Kidney (tissue), 14 donors: ENCODE measurements around the gene RHOT2. TPM values are rescaled to one million over a fixed set of nuclear protein-coding genes. Genes with fewer than 3 reads are reported as not detected.
A peak's percentile ranks its signal among the peaks of the same experiment; 100 is the strongest.

Source experiments
- DNase-seq, 5 donors: peaks; one replicate each; pipeline ENCODE4 v3.0.0-alpha.2; 2013 to 2020
- FAIRE-seq: peaks from 2 replicates; lab custom pipeline; 2012; peaks lifted over from hg19 to GRCh38; lab: Jason Lieb, UNC
- H3K27ac ChIP-seq, 2 donors: one replicate each; pipeline ENCODE4 v1.7.0; 2013; ENCODE audit warnings: low read depth in 2 of 2, low read length in 2 of 2, inconsistent platforms in 1 of 2
- H3K27me3 ChIP-seq: one replicate; pipeline ENCODE4 v1.7.1; 2013; ENCODE audit warnings: low read length, inconsistent platforms; ENCODE audit not compliant: control insufficient read depth, insufficient read depth
- H3K36me3 ChIP-seq, 3 donors: one replicate each; pipeline versions ENCODE4 v1.7.0 to v1.7.1; 2013; ENCODE audit warnings: low read length in 3 of 3, control low read depth in 1 of 3, inconsistent platforms in 1 of 3; ENCODE audit not compliant: insufficient read depth in 3 of 3, control insufficient read depth in 2 of 3
- H3K4me1 ChIP-seq, 3 donors: one replicate each; pipeline versions ENCODE4 v1.7.0 to v1.7.1; 2013; ENCODE audit warnings: low read length in 3 of 3, inconsistent platforms in 1 of 3, low read depth in 1 of 3; ENCODE audit not compliant: control insufficient read depth in 2 of 3, insufficient read depth in 2 of 3
- H3K4me3 ChIP-seq, 3 donors: one replicate each; pipeline versions ENCODE4 v1.7.0 to v1.8.1; 2013; ENCODE audit warnings: low read length in 3 of 3, control low read depth in 1 of 3, inconsistent platforms in 1 of 3
- H3K9ac ChIP-seq, 3 donors: one replicate each; pipeline versions ENCODE4 v1.7.0 to v1.7.1; 2013; ENCODE audit warnings: low read length in 3 of 3, control low read depth in 1 of 3, inconsistent platforms in 1 of 3
- H3K9me3 ChIP-seq, 3 donors: one replicate each; pipeline versions ENCODE4 v1.7.0 to v1.7.1; 2013; ENCODE audit warnings: low read length in 3 of 3, control low read depth in 1 of 3, inconsistent platforms in 1 of 3; ENCODE audit not compliant: control insufficient read depth in 2 of 3, insufficient read depth in 1 of 3
- intact Hi-C: fragments of 100-400 bp; cut with DNase I; formaldehyde crosslinking; loops from one replicate; pipeline ENCODE4 v1.11.1; 2022
- polyA plus RNA-seq: library from polyadenylated mRNA; stranded (reverse); fragments of 350-450 nt; fragmentation: Illumina TruSeq; extraction: RNeasy Lipid Tissue Mini Kit (QIAGEN cat#74804); gene quantifications from one replicate; pipeline ENCODE4 v1.2.3, GENCODE V29; 2014; ENCODE audit warnings: low read depth, low replicate concordance; ENCODE audit not compliant: insufficient read depth
- total RNA-seq: library from RNA; stranded (reverse); fragmentation: NEBNext Ultra II Directional; extraction: Animal tissue kit (Norgen Biotek cat#: 25700); gene quantifications from one replicate; pipeline ENCODE4 v1.2.1, GENCODE V29; 2021
- TF ChIP-seq, protein P1 (sequence below): IDR thresholded peaks from 3 replicates; pipeline ENCODE4 v1.5.1; 2012; ENCODE audit warnings: mild to moderate bottlenecking, moderate library complexity, borderline replicate concordance; ENCODE audit not compliant: insufficient read depth; ENCODE audit errors: extremely low read depth
- donor health status: control.
- donor health status: control.
- donor health status: control.
- donor health status: control.
- donor health status: control.
- donor health status: DM: yes; HTN: yes; CAD: no.
- donor health status: Normal renal cell carcinoma (clear cell type).

RHOT2 gene
- total and polyA plus RNA-seq, 2 donors from 2014 or later = 90.5 to 117 TPM

DNA sequence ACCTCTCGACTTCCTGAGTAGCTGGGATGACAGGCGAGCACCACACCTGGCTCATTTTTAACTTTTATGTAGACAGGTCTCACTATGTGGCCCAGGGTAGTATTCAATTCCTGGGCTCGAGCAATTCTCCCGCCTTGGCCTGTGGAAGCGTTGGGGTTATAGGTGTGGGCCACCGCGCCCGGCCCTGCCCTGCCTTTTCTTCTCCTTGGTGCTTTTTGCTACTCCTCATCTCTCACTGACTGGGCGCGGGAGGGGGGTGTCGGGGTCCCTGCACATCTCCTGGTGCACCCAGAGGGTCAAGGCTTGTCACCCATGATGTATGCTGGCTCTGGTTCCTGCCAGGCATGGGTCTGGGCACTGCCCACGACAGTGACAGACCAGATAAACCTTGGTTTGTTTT is 23.4 kb upstream of the RHOT2 start:
- H3K36me3 ChIP-seq = no peaks in the 10 kb centered on the region
- H3K27me3 ChIP-seq = no peaks in the 10 kb centered on the region
- TF ChIP-seq, protein P1, sequence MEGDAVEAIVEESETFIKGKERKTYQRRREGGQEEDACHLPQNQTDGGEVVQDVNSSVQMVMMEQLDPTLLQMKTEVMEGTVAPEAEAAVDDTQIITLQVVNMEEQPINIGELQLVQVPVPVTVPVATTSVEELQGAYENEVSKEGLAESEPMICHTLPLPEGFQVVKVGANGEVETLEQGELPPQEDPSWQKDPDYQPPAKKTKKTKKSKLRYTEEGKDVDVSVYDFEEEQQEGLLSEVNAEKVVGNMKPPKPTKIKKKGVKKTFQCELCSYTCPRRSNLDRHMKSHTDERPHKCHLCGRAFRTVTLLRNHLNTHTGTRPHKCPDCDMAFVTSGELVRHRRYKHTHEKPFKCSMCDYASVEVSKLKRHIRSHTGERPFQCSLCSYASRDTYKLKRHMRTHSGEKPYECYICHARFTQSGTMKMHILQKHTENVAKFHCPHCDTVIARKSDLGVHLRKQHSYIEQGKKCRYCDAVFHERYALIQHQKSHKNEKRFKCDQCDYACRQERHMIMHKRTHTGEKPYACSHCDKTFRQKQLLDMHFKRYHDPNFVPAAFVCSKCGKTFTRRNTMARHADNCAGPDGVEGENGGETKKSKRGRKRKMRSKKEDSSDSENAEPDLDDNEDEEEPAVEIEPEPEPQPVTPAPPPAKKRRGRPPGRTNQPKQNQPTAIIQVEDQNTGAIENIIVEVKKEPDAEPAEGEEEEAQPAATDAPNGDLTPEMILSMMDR = no peak
- intact Hi-C loops = no loop called here
- H3K27ac ChIP-seq = no peak overlapping the region
- no peak overlapping the region for H3K9ac ChIP-seq
- FAIRE-seq = no peak
- H3K4me3 ChIP-seq = peak overlapping the region in 1 of 3 donors; percentile 77
- DNase-seq = no peak
- no peaks in the 10 kb centered on the region for H3K9me3 ChIP-seq
- H3K4me1 ChIP-seq = peaks cover 0 to 36% (median 12%) of the 10 kb centered on the region in 3 donors

DNA sequence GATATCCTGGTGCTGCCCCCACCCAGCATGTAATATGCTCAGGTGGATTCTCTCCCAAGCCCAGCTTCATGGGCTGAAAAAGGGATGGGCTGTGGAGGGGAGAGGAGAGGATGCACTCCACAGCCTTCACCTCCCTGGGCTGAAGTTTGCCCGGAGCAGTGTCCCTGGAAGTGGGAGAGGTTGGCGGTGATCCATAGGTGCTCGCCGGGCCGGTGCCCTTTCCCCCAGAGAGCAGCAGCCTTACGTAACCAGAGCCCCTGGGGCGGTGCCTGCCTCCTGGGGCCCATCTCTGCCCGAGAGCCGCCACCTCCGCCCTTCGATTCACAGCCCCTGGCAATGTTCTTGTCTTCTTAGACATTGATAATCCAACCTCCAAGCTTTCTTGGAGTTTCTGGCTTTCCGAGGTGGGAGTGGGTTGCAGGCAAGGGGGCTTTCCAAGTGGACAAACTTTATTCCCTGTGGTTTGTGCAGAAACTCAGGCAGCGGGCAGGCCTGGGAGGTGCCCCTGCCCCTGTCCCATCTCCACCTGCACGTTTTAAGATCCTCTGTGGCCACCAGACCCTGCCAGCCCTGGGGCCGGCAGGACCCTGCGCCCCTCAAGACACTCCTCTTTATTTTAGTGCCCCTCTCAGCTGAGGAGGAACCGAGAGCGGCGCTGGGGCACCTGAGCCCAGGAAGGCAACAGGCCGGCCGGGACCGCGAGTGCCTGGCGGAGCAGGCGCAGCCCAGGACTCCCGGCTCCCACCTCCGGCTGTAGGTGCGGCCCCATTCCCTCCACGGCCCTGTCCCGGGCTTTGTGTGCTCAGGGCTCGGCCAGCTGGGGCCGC is 21.9 kb upstream of the RHOT2 start:
- DNase-seq = no peak
- no peak for FAIRE-seq
- Histone ChIP-seq H3K4me3 (peak overlapping the region in 1 of 3 donors; percentile 39), H3K27me3 (no peaks in the 10 kb centered on the region), H3K9me3 (no peaks in the 10 kb centered on the region), H3K27ac (peak overlapping the region; percentile 67 to 78), H3K36me3 (no peaks in the 10 kb centered on the region), H3K4me1 (peaks cover 0 to 42% (median 12%) of the 10 kb centered on the region in 3 donors), H3K9ac (peak overlapping the region in 1 of 3 donors; percentile 58)
- TF ChIP-seq, protein P1 = no peak
- intact Hi-C loops = no loop called here

DNA sequence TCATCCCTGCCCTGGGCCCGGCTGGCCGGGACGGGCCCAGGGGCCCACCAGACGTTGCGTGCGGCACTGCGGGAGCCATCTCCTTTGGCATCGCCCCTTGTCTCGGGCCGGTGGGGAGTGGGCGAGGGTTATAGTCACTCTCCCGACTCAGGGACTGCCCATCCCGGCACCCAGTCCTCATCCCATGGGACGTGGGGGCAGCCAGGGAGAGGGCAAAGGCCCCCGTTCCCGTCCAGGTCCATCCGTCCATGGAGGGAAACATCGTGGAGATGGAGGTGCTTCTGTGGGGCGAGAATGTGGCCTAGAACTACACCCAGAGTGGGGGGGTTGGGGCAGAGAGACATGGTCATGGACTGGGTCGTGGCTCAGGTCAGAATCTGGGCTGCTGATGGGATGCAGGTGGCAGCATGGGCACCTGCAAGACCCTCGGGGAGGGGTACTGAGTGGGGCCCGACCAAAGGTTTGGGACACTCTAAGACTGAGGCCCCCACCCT is 21.2 kb upstream of the RHOT2 start:
- no peak for DNase-seq
- Histone ChIP-seq H3K4me3 (peak overlapping the region in 1 of 3 donors; percentile 35), H3K9ac (peak overlapping the region in 1 of 3 donors; percentile 58), H3K27me3 (no peaks in the 10 kb centered on the region), H3K4me1 (peaks cover 0 to 40% (median 12%) of the 10 kb centered on the region in 3 donors), H3K27ac (peak overlapping the region; percentile 65 to 78), H3K9me3 (no peaks in the 10 kb centered on the region), H3K36me3 (no peaks in the 10 kb centered on the region)
- TF ChIP-seq, protein P1 = no peak
- intact Hi-C loops = no loop called here
- FAIRE-seq = no peak
